HCT116 (cell line): ENCODE data around the gene STK32C. TPM values are rescaled to one million over a fixed set of nuclear protein-coding genes. Genes with fewer than 3 reads are reported as not detected.

Experiments used
- ATAC-seq: fragments of 200-7000 bp; cut with Tn5 transposase; 2 replicates; pipeline ENCODE4 v1.9.1; 2020; ENCODE audit warnings: mild to moderate bottlenecking, moderate library complexity
- BruUV-seq: library from RNA; stranded (reverse); fragments of 400-500 nt; replicated peaks from 2 replicates; lab custom pipeline; 2021; lab: Mats Ljungman, UMichigan
- CTCF ChIA-PET: fragments of 300-600 bp; sonication (Branson Sonifier 250); formaldehyde crosslinking; loops from one replicate; lab custom pipeline; 2021; ENCODE audit warnings: antibody characterized with exemption; lab: Charles Lee
- POLR2A ChIA-PET: fragments of 300-600, 350-600 bp; sonication (Branson Sonifier 250); formaldehyde crosslinking; loops from one replicate; lab custom pipeline; 2021; ENCODE audit warnings: antibody characterized with exemption; lab: Charles Lee
- RAD21 ChIA-PET, 2 experiments: fragments of 300-600 bp; sonication (Branson Sonifier 250); formaldehyde crosslinking; loops; one replicate each; lab custom pipeline; 2023; ENCODE audit warnings: low total read pairs in 2 of 2; ENCODE audit not compliant: uncharacterized antibody in 2 of 2, unreplicated experiment in 2 of 2, low non-redundant PET in 1 of 2; lab: Charles Lee
- DNase-seq: peaks from one replicate; pipeline ENCODE4 v3.0.0-alpha.2; 2010; ENCODE audit warnings: low read depth, low spot score
- H2AFZ ChIP-seq: fragments of 200-600 bp; shearing (Covaris generic), sonication (generic); 2 replicates; pipeline ENCODE4 v1.6.1; 2017; ENCODE audit warnings: low read depth, mixed run types, mixed read lengths, antibody characterized with exemption, low read length; ENCODE audit not compliant: poor library complexity, severe bottlenecking
- H3K27ac ChIP-seq: 2 replicates; pipeline ENCODE4 v1.5.1; 2012; ENCODE audit warnings: low read depth, low read length
- H3K27me3 ChIP-seq: fragments of 200-600 bp; sonication (generic); 2 replicates; pipeline ENCODE4 v1.6.1; 2016; ENCODE audit warnings: mixed run types, low read length, mixed read lengths; ENCODE audit not compliant: insufficient read depth
- H3K36me3 ChIP-seq, 2 experiments: fragments of 200-500 bp in 1 of 2; fragments of 200-600 bp in 1 of 2; sonication (Bioruptor generic) in 1 of 2; sonication (generic) in 1 of 2; 2 replicates each; pipeline versions ENCODE4 v1.5.1 to v1.6.1; 2014 to 2016; ENCODE audit warnings: low read length in 2 of 2, inconsistent platforms in 1 of 2, mixed read lengths in 1 of 2, mixed run types in 1 of 2; ENCODE audit not compliant: insufficient read depth in 2 of 2, control insufficient read depth in 1 of 2
- H3K4me1 ChIP-seq, 2 experiments: fragments of 200-600 bp in 1 of 2; sonication (generic) in 1 of 2; 2 replicates each; pipeline versions ENCODE4 v1.5.1 to v1.6.1; 2012 to 2017; ENCODE audit warnings: low read length in 2 of 2, inconsistent platforms in 1 of 2, mild to moderate bottlenecking in 1 of 2, mixed read lengths in 1 of 2, mixed run types in 1 of 2, moderate library complexity in 1 of 2; ENCODE audit not compliant: insufficient read depth in 2 of 2, control insufficient read depth in 1 of 2
- H3K4me2 ChIP-seq: fragments of 200-600 bp; sonication (generic); 2 replicates; pipeline ENCODE4 v1.6.1; 2017; ENCODE audit warnings: mixed run types, low read length, mixed read lengths
- H3K4me3 ChIP-seq, 2 experiments: fragments of 200-600 bp in 1 of 2; sonication (generic) in 1 of 2; replicated peaks in 1 of 2; 2 replicates each; pipeline ENCODE4 v1.5.1; 2011 to 2016; ENCODE audit warnings: low read length in 2 of 2, control low read depth in 1 of 2, low read depth in 1 of 2, mild to moderate bottlenecking in 1 of 2, mixed read lengths in 1 of 2, mixed run types in 1 of 2
- H3K79me2 ChIP-seq: fragments of 200-600 bp; sonication (generic); 2 replicates; pipeline ENCODE4 v1.6.1; 2017; ENCODE audit warnings: mild to moderate bottlenecking, mixed run types, low read length, moderate library complexity, mixed read lengths; ENCODE audit not compliant: insufficient read depth
- H3K9ac ChIP-seq: fragments of 200-600 bp; sonication (generic); 2 replicates; pipeline ENCODE4 v1.6.1; 2016; ENCODE audit warnings: low read length, mixed read lengths
- H3K9me2 ChIP-seq: fragments of 200-600 bp; sonication (generic), shearing (Covaris generic); 2 replicates; pipeline ENCODE4 v1.6.1; 2017; ENCODE audit warnings: mixed run types, mild to moderate bottlenecking, moderate library complexity; ENCODE audit not compliant: insufficient read depth
- H3K9me3 ChIP-seq, 2 experiments: fragments of 200-500 bp in 1 of 2; fragments of 200-600 bp in 1 of 2; sonication (Bioruptor generic) in 1 of 2; sonication (generic) in 1 of 2; 2 replicates each; pipeline ENCODE4 v1.6.1; 2014 to 2017; ENCODE audit warnings: low read length in 2 of 2, mixed read lengths in 2 of 2, inconsistent platforms in 1 of 2, low read depth in 1 of 2, mild to moderate bottlenecking in 1 of 2, mixed run types in 1 of 2, moderate library complexity in 1 of 2; ENCODE audit not compliant: control insufficient read depth in 1 of 2, insufficient read depth in 1 of 2
- H4K20me1 ChIP-seq: fragments of 200-600 bp; sonication (generic), shearing (Covaris generic); 2 replicates; pipeline ENCODE4 v1.6.1; 2017; ENCODE audit warnings: mixed run types, mild to moderate bottlenecking, moderate library complexity; ENCODE audit not compliant: insufficient read depth
- ATF3 ChIP-seq: IDR thresholded peaks from 2 replicates; pipeline ENCODE4 v1.6.1; 2012
- CBX3 ChIP-seq: IDR thresholded peaks from 2 replicates; pipeline ENCODE4 v1.6.1; 2012; ENCODE audit warnings: low read depth
- EGR1 ChIP-seq: IDR thresholded peaks from 2 replicates; pipeline ENCODE4 v1.6.1; 2012; ENCODE audit warnings: low read depth
- EZH2 ChIP-seq: fragments of 200-600 bp; sonication (generic); IDR thresholded peaks from 2 replicates; pipeline ENCODE4 v1.6.1; 2017; ENCODE audit warnings: antibody characterized with exemption, mixed run types
- EZH2phosphoT487 ChIP-seq: fragments of 200-600 bp; IDR thresholded peaks from 2 replicates; pipeline ENCODE4 v1.6.1; 2018; ENCODE audit warnings: antibody characterized with exemption, borderline replicate concordance
- FOSL1 ChIP-seq: IDR thresholded peaks from 2 replicates; pipeline ENCODE4 v1.6.1; 2012; ENCODE audit warnings: low read depth
- JUND ChIP-seq: IDR thresholded peaks from 2 replicates; pipeline ENCODE4 v1.6.1; 2012
- MAX ChIP-seq: IDR thresholded peaks from 2 replicates; pipeline ENCODE4 v1.6.1; 2012
- POLR2A ChIP-seq: IDR thresholded peaks from 2 replicates; pipeline ENCODE4 v1.7.0; 2011; ENCODE audit warnings: borderline replicate concordance; ENCODE audit not compliant: insufficient read depth, insufficient read length; ENCODE audit errors: extremely low read depth
- SP1 ChIP-seq: IDR thresholded peaks from 2 replicates; pipeline ENCODE4 v1.6.1; 2012; ENCODE audit warnings: low read depth
- YY1 ChIP-seq: IDR thresholded peaks from 2 replicates; pipeline ENCODE4 v1.6.1; 2011; ENCODE audit warnings: low read length, low read depth, moderate library complexity, mild to moderate bottlenecking; ENCODE audit not compliant: insufficient replicate concordance; ENCODE audit errors: extremely low read depth
- ZBTB33 ChIP-seq: IDR thresholded peaks from 2 replicates; pipeline ENCODE4 v1.6.1; 2011; ENCODE audit warnings: mild to moderate bottlenecking, low read length, moderate library complexity; ENCODE audit not compliant: insufficient replicate concordance; ENCODE audit errors: extremely low read depth
- ZFX ChIP-seq: fragments of 450-650 bp; IDR thresholded peaks from 2 replicates; pipeline ENCODE4 v1.6.1; 2017
- ZNF274 ChIP-seq: fragments of 200-500 bp; sonication (Bioruptor generic); IDR thresholded peaks from 2 replicates; pipeline ENCODE4 v1.6.1; 2014; ENCODE audit warnings: mild to moderate bottlenecking, low read depth, low read length, inconsistent platforms
- intact Hi-C: fragments of 100-400 bp; cut with micrococcal nuclease; formaldehyde crosslinking; loops from 2 replicates; pipeline ENCODE4 v1.10.0; 2022
- total RNA-seq: library from RNA; stranded (reverse); gene quantifications from one replicate; pipeline ENCODE4 v1.2.1, GENCODE V29; 2021; ENCODE audit not compliant: unreplicated experiment

The STK32C gene
- total RNA-seq, 1 experiment from 2014 or later: 29.7 TPM

- H3K36me3 ChIP-seq: no peaks in the 10 kb centered on the region
- no peak for ATAC-seq
- H4K20me1 ChIP-seq: no peaks in the 10 kb centered on the region
- no peak overlapping the region for H3K9ac ChIP-seq
- no peak overlapping the region for H3K27ac ChIP-seq
- no TSS peak for BruUV-seq
- no peak for TF ChIP-seq FOSL1
- no peak for TF ChIP-seq POLR2A
- TF ChIP-seq YY1: no peak
- TF ChIP-seq ZNF274: no peak
- no peak for TF ChIP-seq ZFX
- TF ChIP-seq EZH2phosphoT487: no peak
- no peak for TF ChIP-seq ATF3
- no peak for TF ChIP-seq CBX3
- no peaks in the 10 kb centered on the region for H3K9me2 ChIP-seq
- RAD21 ChIA-PET: no interaction called here
- no peak overlapping the region for H3K4me3 ChIP-seq
- POLR2A ChIA-PET: no interaction called here
- CTCF ChIA-PET: no interaction called here
- no peak overlapping the region for H2AFZ ChIP-seq
- H3K4me1 ChIP-seq: no peaks in the 10 kb centered on the region
- H3K4me2 ChIP-seq: no peak overlapping the region
- H3K27me3 ChIP-seq: no peaks in the 10 kb centered on the region
- intact Hi-C loops: no loop called here
- no peak for DNase-seq
- H3K79me2 ChIP-seq: no peaks in the 10 kb centered on the region
- H3K9me3 ChIP-seq: no peaks in the 10 kb centered on the region
Measured at GRCh38 chr10:132205650-132206376, 101.9 kb downstream of the STK32C start.

- Histone ChIP-seq H3K27me3 (no peaks in the 10 kb centered on the region), H3K4me3 (no peak overlapping the region), H3K9ac (no peak overlapping the region), H3K27ac (no peak overlapping the region), H3K4me1 (no peaks in the 10 kb centered on the region), H3K4me2 (no peak overlapping the region), H3K9me3 (no peaks in the 10 kb centered on the region), H4K20me1 (no peaks in the 10 kb centered on the region), H3K9me2 (no peaks in the 10 kb centered on the region), H3K79me2 (no peaks in the 10 kb centered on the region), H3K36me3 (no peaks in the 10 kb centered on the region), H2AFZ (no peak overlapping the region)
- POLR2A ChIA-PET: no interaction called here
- no peak for ATAC-seq
- TF ChIP-seq EZH2 (no peak), YY1 (no peak), EZH2phosphoT487 (no peak), ZBTB33 (no peak), JUND (no peak), SP1 (no peak), EGR1 (no peak), MAX (no peak), ATF3 (no peak)
- CTCF ChIA-PET: no interaction called here
- RAD21 ChIA-PET: no interaction called here
- DNase-seq: no peak
- BruUV-seq: no TSS peak
- intact Hi-C loops: no loop called here
Measured at GRCh38 chr10:132204781-132205473, 102.8 kb downstream of the STK32C start.
